H54 (cell line): ENCODE results near the gene PPP1R13L.

Source experiments
- DNase-seq: peaks from one replicate; pipeline ENCODE4 v3.0.0; 2011; ENCODE audit warnings: low spot score, mixed read lengths; ENCODE audit not compliant: insufficient read length
- FAIRE-seq: peaks from 3 replicates; lab custom pipeline; 2011; peaks lifted over from hg19 to GRCh38; lab: Jason Lieb, UNC
- POLR2A ChIP-seq: IDR thresholded peaks from 2 replicates; pipeline ENCODE4 v1.6.1; 2011; ENCODE audit warnings: low read depth, mild to moderate bottlenecking, low read length

The PPP1R13L gene, protein sequence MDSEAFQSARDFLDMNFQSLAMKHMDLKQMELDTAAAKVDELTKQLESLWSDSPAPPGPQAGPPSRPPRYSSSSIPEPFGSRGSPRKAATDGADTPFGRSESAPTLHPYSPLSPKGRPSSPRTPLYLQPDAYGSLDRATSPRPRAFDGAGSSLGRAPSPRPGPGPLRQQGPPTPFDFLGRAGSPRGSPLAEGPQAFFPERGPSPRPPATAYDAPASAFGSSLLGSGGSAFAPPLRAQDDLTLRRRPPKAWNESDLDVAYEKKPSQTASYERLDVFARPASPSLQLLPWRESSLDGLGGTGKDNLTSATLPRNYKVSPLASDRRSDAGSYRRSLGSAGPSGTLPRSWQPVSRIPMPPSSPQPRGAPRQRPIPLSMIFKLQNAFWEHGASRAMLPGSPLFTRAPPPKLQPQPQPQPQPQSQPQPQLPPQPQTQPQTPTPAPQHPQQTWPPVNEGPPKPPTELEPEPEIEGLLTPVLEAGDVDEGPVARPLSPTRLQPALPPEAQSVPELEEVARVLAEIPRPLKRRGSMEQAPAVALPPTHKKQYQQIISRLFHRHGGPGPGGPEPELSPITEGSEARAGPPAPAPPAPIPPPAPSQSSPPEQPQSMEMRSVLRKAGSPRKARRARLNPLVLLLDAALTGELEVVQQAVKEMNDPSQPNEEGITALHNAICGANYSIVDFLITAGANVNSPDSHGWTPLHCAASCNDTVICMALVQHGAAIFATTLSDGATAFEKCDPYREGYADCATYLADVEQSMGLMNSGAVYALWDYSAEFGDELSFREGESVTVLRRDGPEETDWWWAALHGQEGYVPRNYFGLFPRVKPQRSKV

DNA sequence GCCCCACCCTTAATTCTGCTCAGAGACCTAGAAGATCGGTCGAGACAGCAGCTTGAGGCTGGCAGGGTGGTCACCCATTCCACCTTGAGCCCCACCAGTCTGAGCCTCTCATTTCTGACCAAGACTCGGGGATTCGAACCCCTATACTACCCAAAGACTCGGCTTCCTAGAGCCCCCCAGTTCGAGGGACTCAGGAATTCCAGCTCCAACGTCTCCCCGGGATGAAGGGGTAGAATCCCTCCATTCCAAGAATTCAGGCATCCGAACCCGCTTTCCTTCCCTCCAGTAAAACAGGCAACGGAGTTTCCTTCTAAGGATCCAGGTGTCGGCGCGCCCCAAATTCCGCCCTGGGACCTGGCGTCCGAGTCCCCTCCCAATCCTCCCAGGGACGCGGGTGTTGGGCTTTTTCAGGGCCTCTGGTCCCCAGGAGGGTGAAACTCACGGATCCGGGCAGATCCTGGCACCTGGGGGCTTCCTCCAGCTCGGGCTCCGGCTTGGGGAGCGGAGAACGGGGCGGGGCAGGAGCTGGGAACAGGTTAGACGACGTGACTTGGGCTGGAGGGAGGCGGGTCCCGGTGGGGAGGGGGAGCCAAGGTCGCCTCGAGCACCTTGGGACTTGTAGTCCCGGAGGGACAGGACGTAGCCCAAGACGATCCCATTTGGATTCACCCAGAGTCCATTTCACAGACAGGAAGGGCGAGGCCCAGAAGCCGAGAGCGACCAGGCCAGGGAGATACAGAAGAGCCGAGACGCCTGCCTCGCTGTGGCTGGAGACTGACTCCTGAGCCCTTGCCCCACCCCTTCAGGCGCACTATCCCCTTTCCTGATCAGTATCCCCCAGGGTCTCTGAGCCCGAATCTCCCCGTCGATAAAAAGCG lies at the start of gene PPP1R13L:
TSS of gene PPP1R13L (minus strand) at position 513 of the 878 bp plus-strand sequence. CDS start 6,751 bp downstream, outside the sequence.
- peak; percentile 36 for FAIRE-seq
- DNase-seq: peak; percentile 79
- 0 out of 2 replicates have a peak, but pooled peaks have one; percentile 20 for TF ChIP-seq POLR2A

DNA sequence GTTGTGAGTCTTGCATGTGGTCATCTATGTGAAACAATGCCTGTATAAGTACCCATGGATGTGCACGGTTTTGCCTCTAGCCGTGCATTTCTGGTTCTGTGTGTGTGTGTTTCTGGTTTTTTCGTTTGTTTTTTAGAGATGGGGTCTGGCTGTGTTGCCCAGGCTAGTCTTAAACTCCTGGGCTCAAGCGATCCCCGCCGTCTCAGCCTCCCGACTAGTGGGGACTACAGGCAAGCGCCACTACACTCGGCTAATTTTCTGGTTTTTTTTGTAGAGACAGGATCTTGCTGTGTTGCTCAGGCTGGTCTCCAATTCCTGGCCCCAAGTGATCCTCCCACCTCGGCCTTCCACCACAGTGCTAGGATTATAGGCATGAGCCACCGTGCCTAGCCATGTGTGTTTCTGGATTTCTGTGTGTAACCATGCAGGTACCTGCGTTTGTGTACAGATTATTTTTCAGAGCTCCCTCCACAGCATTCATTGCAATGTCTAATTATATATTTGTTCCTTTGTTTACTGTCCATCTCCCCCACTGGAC lies 47.0 kb upstream of the PPP1R13L start:
- no peak for DNase-seq
- TF ChIP-seq POLR2A: no peak
- FAIRE-seq: no peak

DNA sequence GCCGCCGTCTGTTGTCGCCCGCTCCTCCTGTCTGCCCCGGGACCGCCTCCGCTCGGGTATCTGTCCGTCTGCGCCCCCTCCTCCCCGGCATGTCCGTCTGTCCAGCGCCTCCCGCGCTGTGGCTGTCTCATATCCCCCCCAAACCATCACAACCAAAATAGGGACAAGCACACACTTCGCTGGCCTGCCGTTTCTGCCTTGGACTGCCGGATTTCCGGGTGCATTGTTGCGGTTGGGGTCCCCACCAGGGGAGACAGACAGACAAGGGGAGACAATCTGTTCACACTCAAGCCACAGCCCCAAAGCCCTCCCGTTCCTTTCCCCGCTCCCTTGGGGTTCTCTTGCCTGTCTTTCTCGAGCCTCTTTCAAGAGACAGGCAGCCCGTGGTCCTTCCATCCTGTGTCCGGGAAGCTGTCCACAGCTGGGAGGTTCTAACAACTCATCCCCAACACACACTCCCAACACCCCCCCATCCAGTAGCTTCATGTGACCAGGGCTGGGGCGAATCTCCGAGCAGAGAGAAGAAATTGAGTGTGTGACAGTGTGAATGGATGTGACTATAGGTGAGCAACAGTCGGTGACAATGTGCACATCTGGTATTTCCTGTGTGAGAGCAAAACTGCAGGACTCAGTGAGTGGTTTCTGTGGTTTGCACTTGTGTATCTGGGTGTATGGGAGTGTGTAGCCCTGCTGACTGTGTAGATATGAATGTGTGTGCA lies 46.4 kb upstream of the PPP1R13L start:
- FAIRE-seq: no peak
- DNase-seq: no peak
- no peak for TF ChIP-seq POLR2A

DNA sequence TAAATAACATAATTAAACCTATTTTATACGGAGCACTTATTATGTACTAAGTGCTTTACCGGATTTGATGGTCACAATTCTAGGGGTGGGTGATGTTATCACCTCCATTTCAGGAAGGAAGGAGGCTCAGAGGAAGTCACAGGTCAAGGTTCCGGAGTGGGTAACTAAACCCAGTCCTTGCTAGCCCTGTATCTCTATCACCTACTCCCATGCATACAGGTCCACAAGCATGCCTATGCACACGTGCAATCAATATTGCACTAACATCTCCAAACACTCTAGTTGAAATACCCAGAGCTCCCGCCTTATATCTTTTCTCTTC lies 45.1 kb upstream of the PPP1R13L start:
- no peak for FAIRE-seq
- DNase-seq: no peak

DNA sequence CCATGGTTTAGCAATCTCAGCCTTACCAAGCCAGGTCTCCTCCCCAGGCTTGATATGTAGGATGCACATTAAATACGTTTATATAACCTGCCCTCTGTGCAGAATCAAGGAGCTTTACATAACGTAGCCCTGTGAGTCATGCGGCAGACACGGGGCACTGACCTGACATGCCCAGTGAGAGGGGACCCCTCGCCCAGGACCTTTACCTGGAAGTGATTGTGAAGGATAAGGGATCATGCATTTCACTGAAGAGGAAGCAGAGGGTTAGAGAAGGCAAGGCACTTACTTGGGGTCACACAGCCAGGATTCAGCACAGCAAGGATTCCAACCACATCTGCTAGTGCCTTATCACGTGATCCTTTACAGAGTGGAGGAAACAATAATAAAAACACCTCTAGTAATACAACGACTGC lies 44.0 kb upstream of the PPP1R13L start:
- DNase-seq (no peak), FAIRE-seq (no peak)
- no peak for TF ChIP-seq POLR2A

More for the DNA sequence above, 45.1 kb upstream of the PPP1R13L start:
- no peak for TF ChIP-seq POLR2A

DNA sequence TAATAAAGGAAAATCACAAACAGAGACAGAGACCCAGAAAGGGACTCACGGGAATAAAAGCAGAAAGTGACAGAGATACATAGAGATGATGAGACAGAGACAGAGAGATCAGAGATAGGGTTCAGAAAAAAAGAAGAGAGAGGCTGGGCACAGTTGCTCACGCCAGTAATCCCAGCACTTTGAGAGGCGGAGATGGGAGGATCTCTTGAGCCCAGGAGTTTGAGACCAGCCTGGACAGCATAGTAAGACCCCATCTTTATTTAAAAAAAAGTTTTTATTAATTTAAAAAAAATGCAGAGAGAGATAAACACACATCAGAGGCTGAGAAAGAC lies 43.5 kb upstream of the PPP1R13L start:
- TF ChIP-seq POLR2A: no peak
- no peak for FAIRE-seq

DNA sequence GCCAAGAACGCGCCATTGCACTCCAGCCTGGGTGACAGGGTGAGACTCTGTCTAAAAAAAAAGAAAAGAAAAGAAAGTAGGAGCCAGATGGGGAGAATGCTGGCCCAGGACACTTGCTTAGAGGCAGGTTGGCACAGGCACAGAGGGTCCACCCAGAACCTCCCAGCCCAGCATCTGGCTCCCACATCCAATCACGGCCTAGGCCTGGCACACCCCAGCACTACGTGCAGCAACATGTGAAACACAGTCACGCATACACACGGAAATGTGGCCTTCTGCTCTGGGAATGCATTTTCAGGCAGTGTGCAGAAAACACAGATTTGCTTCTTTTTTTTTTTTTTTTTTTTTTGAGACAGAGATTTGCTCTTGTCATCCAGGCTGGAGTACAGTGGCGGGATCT lies 42.1 kb upstream of the PPP1R13L start:
- FAIRE-seq: no peak

More for the DNA sequence above, 43.5 kb upstream of the PPP1R13L start:
- DNase-seq: no peak

DNA sequence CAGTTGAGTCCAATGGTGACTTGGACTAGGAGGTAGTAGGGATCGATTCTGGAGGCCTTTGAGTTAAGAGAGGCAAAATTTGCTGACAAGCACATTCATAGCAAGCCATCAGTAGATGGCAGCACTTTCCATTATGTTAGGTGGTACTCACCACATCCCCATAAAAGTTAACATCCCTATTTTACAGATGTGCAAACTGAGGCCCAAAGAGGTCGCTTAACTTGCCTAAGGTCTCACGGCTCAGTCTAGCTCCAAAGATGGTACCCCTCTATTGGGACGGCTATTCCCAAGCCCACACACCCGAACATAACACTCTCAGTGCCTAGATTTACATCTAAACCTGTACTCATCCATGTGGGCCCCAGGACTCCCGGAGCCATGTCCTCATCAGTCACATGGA lies 41.4 kb upstream of the PPP1R13L start:
- FAIRE-seq (no peak), DNase-seq (no peak)
- TF ChIP-seq POLR2A: no peak

More for the DNA sequence above, 42.1 kb upstream of the PPP1R13L start:
- TF ChIP-seq POLR2A: no peak
- no peak for DNase-seq

DNA sequence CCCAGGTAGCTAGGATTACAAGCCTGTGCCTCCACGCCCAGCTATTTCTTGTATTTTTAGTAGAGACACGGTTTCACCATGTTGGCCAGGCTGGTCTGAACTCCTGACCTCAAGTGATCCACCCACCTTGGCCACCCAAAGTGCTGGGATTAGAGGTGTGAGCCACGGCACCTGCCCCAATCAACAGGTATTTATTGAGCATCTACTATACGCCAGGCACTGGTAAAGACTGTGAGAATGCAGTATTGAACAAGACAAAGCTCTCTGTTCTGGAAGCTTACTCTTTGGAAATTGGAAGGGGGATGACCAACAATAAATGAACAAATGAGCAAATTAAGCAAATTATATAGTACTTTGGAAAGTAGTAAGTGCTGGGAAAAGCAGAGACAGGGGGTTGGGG lies 40.3 kb upstream of the PPP1R13L start:
- FAIRE-seq (no peak), DNase-seq (no peak)
- no peak for TF ChIP-seq POLR2A

DNA sequence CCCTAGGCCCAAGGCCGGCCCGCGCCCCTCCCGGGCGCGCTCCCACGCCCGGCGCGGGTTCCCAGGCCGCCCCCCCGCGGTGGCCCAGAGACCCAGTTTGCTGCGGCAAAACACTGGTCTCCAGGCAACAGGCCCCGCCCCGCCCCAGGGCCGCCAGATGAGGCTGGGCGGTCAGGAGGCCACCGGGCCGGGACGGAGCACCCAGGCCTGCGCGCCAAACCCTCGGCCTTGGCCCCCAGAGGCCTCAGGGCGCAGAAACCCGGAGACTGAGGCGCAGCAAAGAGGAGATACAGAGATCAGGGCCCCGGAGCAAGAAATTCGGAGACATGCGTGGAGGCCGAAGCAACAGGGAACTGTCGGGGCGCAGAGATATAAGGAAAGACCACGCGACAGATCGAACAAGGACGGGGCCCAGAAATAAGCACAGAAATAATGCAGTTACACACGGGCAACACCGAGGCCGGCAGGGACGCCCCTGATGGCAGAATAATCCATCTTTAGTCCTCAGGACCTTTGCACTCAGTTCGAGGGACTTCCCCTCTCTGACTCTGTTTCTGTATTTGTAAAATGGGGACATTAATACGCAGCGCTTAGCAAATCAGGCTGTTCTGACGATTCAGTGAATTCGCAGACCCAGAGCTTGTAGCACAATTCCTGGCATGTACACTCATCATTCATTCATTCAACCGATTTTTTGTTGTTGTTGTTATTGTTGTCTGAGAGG lies 39.6 kb upstream of the PPP1R13L start:
- no peak for TF ChIP-seq POLR2A
- FAIRE-seq (no peak), DNase-seq (no peak)

DNA sequence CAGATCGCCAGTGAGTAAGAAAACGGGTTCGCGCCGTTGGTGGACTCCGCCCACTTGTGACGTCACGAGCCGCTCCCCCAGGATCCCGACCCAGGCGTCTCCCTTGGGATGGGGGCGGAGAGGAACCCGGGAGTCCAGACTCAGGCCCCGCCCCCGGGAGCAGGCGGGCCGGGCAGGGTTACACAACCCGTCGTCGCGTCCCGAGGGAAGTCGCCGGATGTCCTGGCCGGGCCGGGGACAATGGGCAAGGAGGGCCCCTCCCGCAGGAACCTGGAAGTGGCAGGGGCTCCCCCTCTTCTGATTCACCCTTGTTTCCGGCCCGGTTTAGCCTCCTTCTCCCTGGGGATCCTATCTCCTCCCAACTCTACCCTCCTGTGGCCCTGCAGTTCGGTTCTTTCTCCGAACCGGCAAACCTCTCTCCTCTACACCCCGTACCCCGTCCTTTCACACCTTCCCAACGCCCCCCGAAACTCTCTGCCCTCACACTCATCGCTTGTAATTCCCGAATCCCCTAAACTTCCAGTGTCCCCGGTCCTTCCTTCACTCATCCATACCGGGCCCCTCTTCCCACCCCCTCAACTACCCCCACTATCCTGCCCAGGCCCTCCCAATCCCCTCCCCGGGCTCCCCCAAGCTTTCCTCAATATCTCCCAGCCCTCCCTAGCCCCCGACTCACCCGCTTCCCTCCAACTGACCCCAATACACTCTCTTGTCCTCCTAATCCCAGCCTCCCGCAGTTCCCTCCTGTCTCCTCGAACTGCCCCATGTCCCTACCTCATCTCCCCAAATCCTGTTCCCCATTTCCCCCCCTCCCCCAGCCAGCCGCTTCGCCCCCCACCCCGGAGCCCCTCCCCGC lies 38.8 kb upstream of the PPP1R13L start:
- FAIRE-seq (no peak), DNase-seq (peak; percentile 79)
- no peak for TF ChIP-seq POLR2A
